Hippocampal formation (tissue), 2 donors: Measurements from ENCODE around the gene SNCAIP.
A peak's percentile ranks its signal among the peaks of the same experiment; 100 is the strongest.

Experiments
- DNase-seq, 2 donors: peaks; one replicate each; lab custom pipeline; 2025; lab: John Stamatoyannopoulos, UW

SNCAIP gene

GRCh38 chr5:122427621-122428020, 115.6 kb downstream of the SNCAIP start:
- DNase-seq, result no peak

- DNase-seq, result no peak
Measured at GRCh38 chr5:122429545-122430318, 117.7 kb downstream of the SNCAIP start.

GRCh38 chr5:122430319-122430586, 118.2 kb downstream of the SNCAIP start:
- no peak for DNase-seq

- no peak for DNase-seq
Measured at GRCh38 chr5:122431298-122431697, 119.3 kb downstream of the SNCAIP start.

- peak in 1 of 2 donors; percentile 48 for DNase-seq
Measured at GRCh38 chr5:122434205-122434970, 122.4 kb downstream of the SNCAIP start.

GRCh38 chr5:122435234-122435633, 123.2 kb downstream of the SNCAIP start:
- DNase-seq, result no peak

- peak in 1 of 2 donors; percentile 52 for DNase-seq
Measured at GRCh38 chr5:122435761-122436160, 123.7 kb downstream of the SNCAIP start.

- DNase-seq, result no peak
Measured at GRCh38 chr5:122436615-122437014, 124.6 kb downstream of the SNCAIP start.

GRCh38 chr5:122439645-122440044, 127.6 kb downstream of the SNCAIP start:
- no peak for DNase-seq

- DNase-seq, result no peak
Measured at GRCh38 chr5:122442938-122443337, 130.9 kb downstream of the SNCAIP start.

- no peak for DNase-seq
Measured at GRCh38 chr5:122444411-122444810, 132.4 kb downstream of the SNCAIP start.

- no peak for DNase-seq
Measured at GRCh38 chr5:122445070-122445469, 133.0 kb downstream of the SNCAIP start.

GRCh38 chr5:122447072-122447471, 135.0 kb downstream of the SNCAIP start:
- no peak for DNase-seq

GRCh38 chr5:122447879-122448278, 135.8 kb downstream of the SNCAIP start:
- no peak for DNase-seq

- DNase-seq, result peak in 1 of 2 donors; percentile 29
Measured at GRCh38 chr5:122454541-122454940, 142.5 kb downstream of the SNCAIP start.

- no peak for DNase-seq
Measured at GRCh38 chr5:122455939-122456338, 143.9 kb downstream of the SNCAIP start.

- DNase-seq, result no peak
Measured at GRCh38 chr5:122457178-122457826, 145.3 kb downstream of the SNCAIP start.

- DNase-seq, result no peak
Measured at GRCh38 chr5:122458278-122458872, 146.3 kb downstream of the SNCAIP start.

GRCh38 chr5:122462486-122462885, 150.4 kb downstream of the SNCAIP start:
- DNase-seq, result no peak

- no peak for DNase-seq
Measured at GRCh38 chr5:122463221-122463620, 151.2 kb downstream of the SNCAIP start.

GRCh38 chr5:122464191-122464590, 152.2 kb downstream of the SNCAIP start:
- DNase-seq, result no peak

- no peak for DNase-seq
Measured at GRCh38 chr5:122465031-122465577, 153.1 kb downstream of the SNCAIP start.
